GM10266 (cell line): ENCODE results near the gene CARMIL1.

ENCODE experiments used
- DNase-seq: peaks from one replicate; pipeline ENCODE4 v3.0.0; 2012; ENCODE audit errors: extremely low spot score
- CTCF ChIP-seq: IDR thresholded peaks from 2 replicates; pipeline ENCODE4 v1.5.1; 2012; ENCODE audit warnings: mild to moderate bottlenecking, low read depth; ENCODE audit not compliant: control insufficient read depth, insufficient read depth; ENCODE audit errors: missing control alignments

CARMIL1 gene

GRCh38 chr6:25628471-25629197 lies 349.5 kb downstream of the CARMIL1 start:
- no peak for DNase-seq

DNA sequence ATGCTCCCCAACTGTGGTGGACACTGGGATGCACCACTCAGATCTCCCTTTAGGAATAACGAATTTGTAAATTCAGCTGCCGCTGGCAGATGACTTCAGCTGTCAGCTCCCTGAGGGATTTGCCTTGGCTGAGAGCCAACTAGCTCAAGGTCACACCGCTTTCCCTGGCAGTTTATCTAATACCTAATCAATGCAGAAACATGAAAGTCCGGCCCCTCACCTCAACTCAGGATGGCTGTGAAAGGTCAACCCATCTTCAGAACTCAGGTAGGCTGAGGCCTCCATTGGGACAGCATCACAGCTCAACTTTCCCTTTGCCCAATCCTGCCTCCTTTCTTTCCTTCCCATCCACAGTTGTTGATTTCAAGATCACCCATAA lies 350.0 kb downstream of the CARMIL1 start:
- DNase-seq = no peak
- TF ChIP-seq CTCF = no peak

More at GRCh38 chr6:25628471-25629197, 349.5 kb downstream of the CARMIL1 start:
- TF ChIP-seq CTCF = no peak

DNA sequence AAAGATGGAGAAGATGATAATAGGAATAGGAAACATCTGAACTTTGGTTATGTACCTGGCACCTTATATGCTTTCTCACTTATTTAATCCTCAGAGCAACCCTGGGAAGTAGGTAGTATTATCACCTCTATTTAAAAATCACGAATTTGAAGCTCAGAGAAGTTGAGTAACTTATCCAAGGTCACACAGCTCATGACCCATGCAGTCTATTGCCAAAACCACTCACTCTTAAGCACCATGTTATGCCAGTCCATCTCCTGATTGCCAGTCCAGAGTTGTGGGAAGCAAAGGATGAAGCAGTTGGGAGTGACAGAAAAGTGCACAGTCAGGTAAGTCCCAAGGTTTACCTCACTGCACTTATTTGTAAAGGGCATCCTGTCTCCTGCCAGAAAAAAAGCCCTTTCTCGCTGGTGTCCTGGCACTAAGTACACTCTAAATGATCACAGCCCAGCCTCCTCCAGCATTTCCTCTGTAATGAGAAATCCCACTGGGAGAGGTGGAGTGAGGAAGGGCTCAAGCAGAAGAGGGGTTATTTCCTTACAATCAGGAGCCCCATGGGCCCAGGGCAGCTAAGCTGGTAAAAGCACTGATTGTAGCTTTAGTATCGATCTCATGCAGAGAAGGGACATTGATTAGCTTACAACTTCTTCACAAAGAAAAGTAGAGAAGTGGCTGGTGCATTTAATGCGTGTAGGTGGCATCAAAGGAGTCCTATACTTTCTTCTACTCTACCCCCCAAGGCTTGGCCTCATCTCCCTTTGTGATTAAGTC lies 351.5 kb downstream of the CARMIL1 start:
- no peak for DNase-seq
- no peak for TF ChIP-seq CTCF

GRCh38 chr6:25635886-25636317 lies 356.7 kb downstream of the CARMIL1 start:
- TF ChIP-seq CTCF = no peak
- DNase-seq = no peak

DNA sequence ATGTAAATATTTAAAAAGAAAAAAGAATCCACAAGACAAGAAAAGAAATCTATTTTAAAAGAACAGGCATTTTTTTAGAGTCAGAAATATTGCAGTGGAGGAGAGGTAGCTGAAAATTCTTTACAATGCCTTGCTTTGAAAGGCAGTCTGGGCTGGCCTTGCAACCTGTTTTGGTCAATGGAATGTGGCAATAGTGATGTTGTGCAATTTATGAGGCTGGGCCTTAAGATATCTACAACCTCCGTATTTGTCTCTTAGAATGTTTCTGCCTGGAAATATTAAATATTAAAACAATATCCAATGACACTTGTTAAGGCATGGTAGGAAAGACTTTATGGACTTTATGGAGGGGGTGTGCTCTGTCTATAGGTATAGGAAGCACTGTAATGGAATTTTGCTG lies 358.0 kb downstream of the CARMIL1 start:
- TF ChIP-seq CTCF = no peak
- DNase-seq = no peak

- DNase-seq = no peak
- no peak for TF ChIP-seq CTCF
Measured at GRCh38 chr6:25637960-25638434, 358.8 kb downstream of the CARMIL1 start.

DNA sequence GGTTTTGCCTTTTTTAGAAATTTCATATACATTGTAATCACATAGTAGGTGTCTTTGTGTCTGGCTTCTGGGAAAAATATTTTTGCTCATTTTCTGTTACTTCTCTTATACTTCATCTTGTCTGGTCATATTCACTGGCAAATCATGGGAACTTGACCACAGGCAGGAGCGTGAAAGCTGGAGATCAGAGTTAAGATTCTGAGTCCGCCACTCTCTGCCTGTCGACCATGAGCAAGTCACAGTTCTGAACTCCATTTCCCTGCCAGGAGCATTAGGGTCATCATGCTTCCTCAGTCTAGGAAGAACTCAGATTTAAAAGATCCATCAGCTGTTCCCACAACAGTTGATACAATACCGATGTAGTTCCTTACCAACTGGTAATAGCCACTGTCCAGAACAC lies 360.5 kb downstream of the CARMIL1 start:
- no peak for DNase-seq
- TF ChIP-seq CTCF = no peak
